Measurements from ENCODE around the gene AGBL3. TPM values are rescaled to one million over a fixed set of nuclear protein-coding genes. Genes with fewer than 3 reads are reported as not detected.

Gene AGBL3
- total and polyA plus RNA-seq, 9 of the 15 experiments (the other 6 are each of a cell fraction or from before 2014, with no cell fraction given): 0.54 to 2.9 (median 1.7) TPM

DNA sequence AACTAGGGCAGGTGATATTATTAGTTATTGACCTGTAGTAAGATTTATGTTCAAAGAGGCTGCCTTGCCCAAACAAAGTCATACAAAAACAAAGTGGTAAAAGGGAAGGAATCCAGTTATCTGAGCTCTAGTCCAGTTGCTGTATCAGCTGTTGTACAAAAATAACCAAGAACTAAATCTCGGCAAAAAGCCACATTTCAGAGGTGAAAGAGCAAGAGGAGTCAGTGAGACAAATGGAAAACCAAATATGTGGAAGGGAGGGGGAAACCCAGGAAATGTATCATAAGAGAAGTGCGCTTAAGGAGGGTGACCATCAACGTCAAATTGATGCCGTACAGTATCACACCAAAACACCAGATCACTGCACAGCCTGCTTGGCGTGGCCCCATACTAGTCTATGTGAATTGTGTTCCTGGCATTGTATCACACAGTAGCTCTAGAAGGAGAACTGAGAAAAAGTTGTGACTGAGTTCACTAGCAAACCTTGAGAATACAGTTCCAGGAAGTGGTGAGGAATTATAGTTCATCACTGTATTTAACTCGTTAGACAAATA is 6.4 kb downstream of the AGBL3 start:
- ChIA-PET CTCF (ENCODE audit: low intra/inter-chr PET ratio) (no interaction called here), POLR2A (interaction anchor here (0.6 to 1.1 kb wide), 2 partner anchors 22 to 391 kb away, joined by 3 to 4 read pairs; no protein-coding TSS in a partner anchor)
- FAIRE-seq (no peak), ATAC-seq (no peak), DNase-seq (ENCODE audit: extremely low read depth in 1 of 4, low spot score in 3 of 4) (no peak)
- peaks cover 12% of the 10 kb centered on the region; the same call in 2 of the 3 replicates for H3K36me3 ChIP-seq (ENCODE audit: control insufficient read depth, insufficient read depth, low read length)
- H3K4me1 ChIP-seq (replicated peaks in 1 of 2; ENCODE audit: control insufficient read depth in 2 of 2, insufficient read depth in 2 of 2, low read length in 2 of 2): peaks cover 0 to 16% of the 10 kb centered on the region in 2 experiments; a peak in 3 of 5 replicates
- no peaks in the 10 kb centered on the region for H3K27me3 ChIP-seq (ENCODE audit: control insufficient read depth in 2 of 2, insufficient read depth in 2 of 2, low read length in 2 of 2)
- no peaks in the 10 kb centered on the region for H3K9me3 ChIP-seq (replicated peaks; ENCODE audit: control insufficient read depth, insufficient read depth, low read depth, low read length)
- H3K4me3 ChIP-seq: no peak overlapping the region
- no peaks in the 10 kb centered on the region for H3K9me1 ChIP-seq (ENCODE audit: control insufficient read depth, insufficient read depth, low read length)
- 80% methylated on average over 6 of the region's 6 CpGs for WGBS (ENCODE audit: insufficient coverage, low coverage, missing lambda C conversion rate)
- BruUV-seq (replicated peaks): no TSS peak
- intact Hi-C loops (cut with micrococcal nuclease) (no loop called here), in situ Hi-C loops (cut with MboI) (no loop called here)
- no peak overlapping the region for H3K4me2 ChIP-seq (ENCODE audit: insufficient read depth, low read length)
- H3K79me2 ChIP-seq (ENCODE audit: control insufficient read depth, insufficient read depth, low read length): peaks cover under 1% of the 10 kb centered on the region; the same call in 2 of the 3 replicates
- no peaks in the 10 kb centered on the region for H4K20me1 ChIP-seq (replicated peaks; ENCODE audit: control insufficient read depth, insufficient read depth, low read length)
- H3K27ac ChIP-seq (ENCODE audit: extremely low read depth, low read depth, low read length): no peak overlapping the region
- no peak for TF ChIP-seq STAT5A (IDR thresholded peaks at IDR 0.05; ENCODE audit: borderline replicate concordance, low read length)
- TF ChIP-seq, protein P1, sequence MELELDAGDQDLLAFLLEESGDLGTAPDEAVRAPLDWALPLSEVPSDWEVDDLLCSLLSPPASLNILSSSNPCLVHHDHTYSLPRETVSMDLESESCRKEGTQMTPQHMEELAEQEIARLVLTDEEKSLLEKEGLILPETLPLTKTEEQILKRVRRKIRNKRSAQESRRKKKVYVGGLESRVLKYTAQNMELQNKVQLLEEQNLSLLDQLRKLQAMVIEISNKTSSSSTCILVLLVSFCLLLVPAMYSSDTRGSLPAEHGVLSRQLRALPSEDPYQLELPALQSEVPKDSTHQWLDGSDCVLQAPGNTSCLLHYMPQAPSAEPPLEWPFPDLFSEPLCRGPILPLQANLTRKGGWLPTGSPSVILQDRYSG (tag; conservative IDR thresholded peaks at IDR 0.05; ENCODE audit: low read depth): no peak
- no peak for TF ChIP-seq ELF4 (CRISPR knock-in tag; IDR thresholded peaks at IDR 0.05)
- no peak for TF ChIP-seq NFRKB (IDR thresholded peaks at IDR 0.05; ENCODE audit: low read depth)
- no peak for TF ChIP-seq GTF2A2 (tag; IDR thresholded peaks at IDR 0.05)
- TF ChIP-seq, protein P2, sequence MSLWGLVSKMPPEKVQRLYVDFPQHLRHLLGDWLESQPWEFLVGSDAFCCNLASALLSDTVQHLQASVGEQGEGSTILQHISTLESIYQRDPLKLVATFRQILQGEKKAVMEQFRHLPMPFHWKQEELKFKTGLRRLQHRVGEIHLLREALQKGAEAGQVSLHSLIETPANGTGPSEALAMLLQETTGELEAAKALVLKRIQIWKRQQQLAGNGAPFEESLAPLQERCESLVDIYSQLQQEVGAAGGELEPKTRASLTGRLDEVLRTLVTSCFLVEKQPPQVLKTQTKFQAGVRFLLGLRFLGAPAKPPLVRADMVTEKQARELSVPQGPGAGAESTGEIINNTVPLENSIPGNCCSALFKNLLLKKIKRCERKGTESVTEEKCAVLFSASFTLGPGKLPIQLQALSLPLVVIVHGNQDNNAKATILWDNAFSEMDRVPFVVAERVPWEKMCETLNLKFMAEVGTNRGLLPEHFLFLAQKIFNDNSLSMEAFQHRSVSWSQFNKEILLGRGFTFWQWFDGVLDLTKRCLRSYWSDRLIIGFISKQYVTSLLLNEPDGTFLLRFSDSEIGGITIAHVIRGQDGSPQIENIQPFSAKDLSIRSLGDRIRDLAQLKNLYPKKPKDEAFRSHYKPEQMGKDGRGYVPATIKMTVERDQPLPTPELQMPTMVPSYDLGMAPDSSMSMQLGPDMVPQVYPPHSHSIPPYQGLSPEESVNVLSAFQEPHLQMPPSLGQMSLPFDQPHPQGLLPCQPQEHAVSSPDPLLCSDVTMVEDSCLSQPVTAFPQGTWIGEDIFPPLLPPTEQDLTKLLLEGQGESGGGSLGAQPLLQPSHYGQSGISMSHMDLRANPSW (CRISPR knock-in tag; IDR thresholded peaks at IDR 0.05): no peak
- no peak for TF ChIP-seq ZBTB17 (CRISPR knock-in tag; IDR thresholded peaks at IDR 0.05)
- TF ChIP-seq, protein P3, sequence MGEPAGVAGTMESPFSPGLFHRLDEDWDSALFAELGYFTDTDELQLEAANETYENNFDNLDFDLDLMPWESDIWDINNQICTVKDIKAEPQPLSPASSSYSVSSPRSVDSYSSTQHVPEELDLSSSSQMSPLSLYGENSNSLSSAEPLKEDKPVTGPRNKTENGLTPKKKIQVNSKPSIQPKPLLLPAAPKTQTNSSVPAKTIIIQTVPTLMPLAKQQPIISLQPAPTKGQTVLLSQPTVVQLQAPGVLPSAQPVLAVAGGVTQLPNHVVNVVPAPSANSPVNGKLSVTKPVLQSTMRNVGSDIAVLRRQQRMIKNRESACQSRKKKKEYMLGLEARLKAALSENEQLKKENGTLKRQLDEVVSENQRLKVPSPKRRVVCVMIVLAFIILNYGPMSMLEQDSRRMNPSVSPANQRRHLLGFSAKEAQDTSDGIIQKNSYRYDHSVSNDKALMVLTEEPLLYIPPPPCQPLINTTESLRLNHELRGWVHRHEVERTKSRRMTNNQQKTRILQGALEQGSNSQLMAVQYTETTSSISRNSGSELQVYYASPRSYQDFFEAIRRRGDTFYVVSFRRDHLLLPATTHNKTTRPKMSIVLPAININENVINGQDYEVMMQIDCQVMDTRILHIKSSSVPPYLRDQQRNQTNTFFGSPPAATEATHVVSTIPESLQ (CRISPR knock-in tag; IDR thresholded peaks at IDR 0.05): no peak
- no peak for TF ChIP-seq TBP (optimal IDR thresholded peaks at IDR 0.05; ENCODE audit: low read depth, low read length)
- H2AFZ ChIP-seq (ENCODE audit: low read depth, low read length): no peak overlapping the region
- H3K9ac ChIP-seq (ENCODE audit: insufficient read depth in 1 of 2, low read depth in 2 of 2, low read length in 2 of 2): no peak overlapping the region
